Inflammatory macrophage treated with lipopolysaccharide for 4 hours (primary cell): ENCODE results near the gene SUPT7L.
"Not testable (repeated sequence)": the region's sequence is repeated elsewhere in the genome, so short reads cannot be mapped to it uniquely, and the experiment has no call there.

Source experiments
- DNase-seq: peaks from one replicate; pipeline ENCODE4 v3.0.0-alpha.2; 2020

SUPT7L gene

GRCh38 chr2:27685006-27685405 lies 21.6 kb upstream of the SUPT7L start:
- not testable (repeated sequence) for DNase-seq

DNA sequence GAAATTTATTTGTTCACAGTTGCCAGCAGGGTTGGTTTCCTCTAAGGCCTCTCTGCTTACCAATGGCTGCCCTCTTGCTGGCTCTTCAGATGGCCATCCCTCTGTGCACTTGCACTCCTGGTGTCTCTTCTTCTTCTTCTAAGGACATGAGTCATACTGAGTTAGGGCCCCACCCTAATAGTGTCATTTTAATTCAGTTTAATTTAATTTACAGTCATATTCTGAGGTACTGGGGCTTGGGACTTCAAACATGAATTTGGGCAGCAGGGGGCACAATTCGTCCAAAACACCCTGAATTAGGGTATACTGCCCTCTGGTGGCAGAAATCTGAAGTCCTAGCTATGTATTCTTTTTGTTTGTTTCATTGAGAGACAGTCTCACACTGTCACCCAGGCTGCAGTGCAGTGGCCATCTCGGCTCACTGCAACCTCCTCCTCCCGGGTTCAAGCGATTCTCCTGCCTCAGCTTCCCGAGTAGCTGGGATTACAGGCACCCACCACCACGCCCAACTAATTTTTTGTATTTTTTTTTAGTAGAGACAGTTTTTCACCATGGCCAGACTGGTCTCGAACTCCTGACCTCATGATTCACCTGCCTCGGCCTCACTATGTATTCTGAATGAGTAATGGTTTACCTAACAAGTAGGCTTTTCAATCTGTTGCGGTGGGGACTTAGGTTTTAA lies 20.1 kb upstream of the SUPT7L start:
- peak; percentile 92 for DNase-seq

DNA sequence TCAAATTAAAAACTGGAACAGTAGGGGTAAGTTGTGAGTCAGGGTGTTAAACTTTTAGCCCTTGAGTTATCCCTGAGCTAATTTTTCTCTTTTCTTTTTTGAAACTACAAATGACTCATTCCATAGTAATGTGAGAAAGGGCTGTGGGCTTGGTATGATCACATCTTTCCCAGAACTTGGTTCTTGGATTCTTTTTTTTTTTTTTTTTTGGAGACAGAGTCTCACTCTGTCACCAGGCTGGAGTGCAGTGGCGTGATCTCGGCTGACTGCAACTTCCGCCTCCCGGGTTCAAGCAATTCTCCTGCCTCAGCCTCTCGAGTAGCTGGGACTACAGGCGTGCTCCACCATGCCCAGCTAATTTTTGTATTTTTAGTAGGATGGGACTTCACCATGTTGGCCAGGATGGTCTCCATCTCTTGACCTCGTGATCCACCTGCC lies 18.9 kb upstream of the SUPT7L start:
- DNase-seq = peak; percentile 76

DNA sequence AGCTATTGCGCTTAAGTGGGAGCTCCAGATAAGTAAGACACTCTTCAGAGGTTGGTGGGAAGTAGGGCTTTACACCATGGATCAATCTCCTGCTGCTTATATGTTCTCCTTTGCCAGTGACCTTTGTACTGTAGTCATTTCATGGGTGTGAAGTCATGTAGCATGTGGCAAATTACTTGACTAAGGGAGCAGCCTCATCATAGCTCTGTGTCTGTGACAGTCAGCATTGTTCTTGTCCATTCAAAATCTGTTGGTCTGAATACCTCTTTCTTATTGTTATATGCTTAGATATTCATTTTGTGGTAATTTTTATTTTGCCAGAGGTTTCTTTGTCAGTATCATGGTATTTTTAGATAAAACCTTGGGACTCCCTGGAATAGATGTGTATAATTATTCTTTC lies 18.4 kb upstream of the SUPT7L start:
- peak; percentile 66 for DNase-seq

DNA sequence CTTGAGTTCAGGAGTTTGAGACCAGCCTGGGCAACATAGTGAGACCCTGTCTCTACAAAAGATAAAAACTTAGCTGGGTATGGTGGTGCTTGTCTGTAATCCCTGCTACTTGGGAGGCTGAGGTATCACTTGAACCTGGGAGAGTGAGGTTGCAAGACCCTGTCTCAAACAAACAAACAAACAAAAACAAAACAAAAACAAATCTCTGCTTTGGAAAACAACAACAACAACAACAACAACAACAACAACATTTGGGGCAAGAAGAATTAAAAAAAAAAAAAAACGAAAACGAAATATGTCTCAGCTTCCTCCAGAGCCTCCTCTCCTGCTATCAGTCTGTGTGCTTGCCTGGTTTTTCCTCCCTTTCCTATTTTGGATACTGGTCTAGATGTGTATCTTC lies 17.2 kb upstream of the SUPT7L start:
- DNase-seq = no peak

DNA sequence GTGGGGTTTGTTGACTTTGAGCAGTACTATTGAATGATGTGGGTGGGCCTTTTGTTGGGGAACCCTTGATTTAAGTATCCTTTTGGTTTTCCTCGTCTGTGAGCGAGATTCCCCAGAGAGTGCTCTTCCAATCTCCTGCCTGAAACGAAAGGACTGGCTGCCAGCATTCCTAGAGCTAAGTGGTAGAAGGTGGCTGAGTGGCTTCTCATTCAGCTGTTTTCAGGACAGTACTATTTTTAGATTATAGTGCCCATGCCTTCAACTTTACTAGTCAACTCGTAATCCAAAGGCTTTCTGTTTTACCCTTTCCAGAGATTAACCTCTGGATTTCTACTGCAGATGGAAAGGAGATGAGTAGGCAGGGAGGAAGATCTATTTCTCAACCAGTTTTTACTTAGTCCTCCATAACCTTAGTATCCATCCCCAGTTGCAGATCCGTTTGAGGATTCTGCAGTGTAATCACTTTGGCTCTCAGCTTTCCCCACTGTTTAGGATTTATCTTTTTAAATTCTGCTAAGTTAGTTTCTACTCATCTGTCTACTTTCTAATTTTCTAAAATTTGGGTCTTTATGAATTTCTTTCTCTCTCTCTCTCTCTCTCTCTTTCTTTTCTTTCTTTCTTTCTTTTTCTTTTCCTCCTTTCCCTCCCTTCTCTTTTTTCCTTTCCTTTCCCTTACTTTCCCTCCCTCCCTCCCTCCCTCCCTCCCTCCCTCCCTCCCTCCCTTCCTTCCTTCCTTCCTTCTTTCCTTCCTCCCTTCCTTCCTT lies 9.5 kb upstream of the SUPT7L start:
- no peak for DNase-seq

DNA sequence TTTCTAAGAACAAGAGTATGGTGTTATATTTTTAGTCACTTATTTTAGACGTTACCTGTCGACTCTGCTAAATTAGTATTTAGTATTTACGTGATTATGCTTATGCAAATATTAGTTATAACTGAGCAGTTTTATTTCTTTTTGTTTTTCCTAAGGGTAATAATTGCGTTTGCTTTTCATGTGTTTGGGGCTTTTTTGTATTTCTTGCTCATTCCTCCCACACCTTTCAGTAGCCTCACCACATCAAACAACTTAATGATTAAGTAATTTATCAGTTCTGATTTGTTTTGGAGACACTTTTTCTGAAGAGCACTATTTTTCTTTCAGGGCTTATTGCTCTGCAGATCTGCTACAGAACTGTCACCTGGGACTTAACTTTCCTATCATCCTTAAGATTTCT lies 7.8 kb upstream of the SUPT7L start:
- DNase-seq = no peak

- peak; percentile 37 for DNase-seq
Measured at GRCh38 chr2:27667446-27667845, 4.0 kb upstream of the SUPT7L start.

- peak; percentile 33 for DNase-seq
Measured at GRCh38 chr2:27664622-27665363, 1.4 kb upstream of the SUPT7L start.

DNA sequence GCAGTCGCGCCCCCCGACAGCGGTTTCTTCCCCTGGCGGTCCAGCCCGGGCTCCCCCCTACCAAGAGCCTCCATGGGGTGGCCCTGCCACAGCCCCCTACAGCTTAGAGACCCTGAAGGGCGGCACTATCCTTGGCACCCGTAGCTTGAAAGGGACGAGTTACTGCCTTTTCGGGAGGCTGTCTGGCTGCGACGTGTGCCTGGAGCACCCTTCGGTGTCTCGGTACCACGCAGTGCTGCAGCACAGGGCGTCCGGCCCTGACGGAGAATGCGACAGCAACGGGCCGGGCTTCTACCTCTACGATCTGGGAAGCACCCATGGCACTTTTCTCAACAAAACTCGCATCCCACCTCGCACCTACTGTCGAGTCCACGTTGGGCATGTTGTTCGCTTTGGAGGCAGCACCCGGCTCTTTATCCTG lies 750 bp upstream of the SUPT7L start:
- DNase-seq = no peak

DNA sequence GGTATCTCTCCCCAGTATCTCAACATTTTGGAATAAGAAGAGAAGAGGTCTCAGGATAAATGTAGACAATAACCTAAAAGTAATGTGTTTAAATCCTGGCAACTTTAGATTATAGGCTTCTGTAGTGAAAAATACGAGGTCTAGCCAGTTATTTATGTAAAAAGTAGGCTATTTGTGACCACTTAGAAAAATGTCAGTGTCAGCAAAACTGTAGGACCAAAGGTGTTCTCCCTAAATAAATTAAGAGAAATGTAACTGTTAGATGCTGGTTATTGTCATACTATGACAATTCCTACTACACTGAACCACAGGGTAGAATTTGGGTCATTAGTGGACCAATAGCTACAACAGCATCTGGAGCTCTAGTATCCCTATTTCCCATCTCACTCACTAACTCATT lies 2.0 kb downstream of the SUPT7L start:
- no peak for DNase-seq

GRCh38 chr2:27655155-27655951 lies 8.1 kb downstream of the SUPT7L start:
- no peak for DNase-seq

GRCh38 chr2:27653397-27653796 lies 10.0 kb downstream of the SUPT7L start:
- no peak for DNase-seq

- DNase-seq = no peak
Measured at GRCh38 chr2:27652790-27653189, 10.6 kb downstream of the SUPT7L start.

DNA sequence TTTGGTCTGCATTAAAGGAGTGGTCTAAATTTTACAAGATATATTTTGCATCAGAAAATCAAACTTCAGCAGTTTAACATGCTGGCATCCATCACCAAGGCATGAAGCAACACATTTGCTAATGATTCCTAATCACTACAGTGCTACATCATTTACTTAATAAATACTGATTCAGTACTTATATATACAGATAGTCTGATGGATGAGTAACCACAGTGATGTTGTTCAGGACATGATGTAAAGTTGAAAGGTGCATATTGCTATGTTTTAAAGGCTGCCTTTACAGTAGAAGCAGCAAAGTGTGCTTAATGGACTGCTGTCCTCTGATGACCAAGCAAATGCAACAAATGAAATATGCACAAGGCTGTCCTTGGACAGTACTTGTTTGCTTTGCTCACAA lies 11.1 kb downstream of the SUPT7L start:
- DNase-seq = no peak

GRCh38 chr2:27651056-27651455 lies 12.4 kb downstream of the SUPT7L start:
- no peak for DNase-seq

- no peak for DNase-seq
Measured at GRCh38 chr2:27647737-27648136, 15.7 kb downstream of the SUPT7L start.

- no peak for DNase-seq
Measured at GRCh38 chr2:27647289-27647688, 16.1 kb downstream of the SUPT7L start.

DNA sequence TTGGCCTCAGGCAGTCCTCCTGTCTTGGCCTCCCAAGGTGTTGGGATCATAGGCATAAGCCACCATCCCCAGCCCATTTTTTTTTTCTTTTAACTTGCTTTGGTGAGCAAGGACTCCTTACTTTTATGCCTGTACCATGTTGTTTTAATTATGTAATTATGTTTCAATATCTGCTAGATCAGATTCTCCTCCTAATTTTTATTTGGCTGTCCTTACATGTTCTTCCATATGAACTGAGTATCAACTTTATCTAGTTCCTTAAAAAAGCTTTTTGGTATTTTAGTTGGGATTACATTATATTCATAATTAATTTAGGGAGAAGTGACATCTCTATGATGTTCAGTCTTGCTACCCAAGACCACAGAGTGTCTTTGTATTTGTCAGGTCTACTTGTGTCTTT lies 18.2 kb downstream of the SUPT7L start:
- no peak for DNase-seq

GRCh38 chr2:27640722-27641245 lies 22.6 kb downstream of the SUPT7L start:
- no peak for DNase-seq

GRCh38 chr2:27638709-27639108 lies 24.7 kb downstream of the SUPT7L start:
- no peak for DNase-seq

GRCh38 chr2:27638037-27638637 lies 25.3 kb downstream of the SUPT7L start:
- DNase-seq = no peak
